ENCODE results near the gene RNU1-2.
"Not testable (repeated sequence)": the region's sequence is repeated elsewhere in the genome, so short reads cannot be mapped to it uniquely, and the experiment has no call there.

Gene RNU1-2

GRCh38 chr1:16888860-16889816, 6.6 kb upstream of the RNU1-2 start:
- DNase-seq (ENCODE audit: low read depth in 1 of 2, low spot score in 1 of 2): peak; percentile 33 to 54

DNA sequence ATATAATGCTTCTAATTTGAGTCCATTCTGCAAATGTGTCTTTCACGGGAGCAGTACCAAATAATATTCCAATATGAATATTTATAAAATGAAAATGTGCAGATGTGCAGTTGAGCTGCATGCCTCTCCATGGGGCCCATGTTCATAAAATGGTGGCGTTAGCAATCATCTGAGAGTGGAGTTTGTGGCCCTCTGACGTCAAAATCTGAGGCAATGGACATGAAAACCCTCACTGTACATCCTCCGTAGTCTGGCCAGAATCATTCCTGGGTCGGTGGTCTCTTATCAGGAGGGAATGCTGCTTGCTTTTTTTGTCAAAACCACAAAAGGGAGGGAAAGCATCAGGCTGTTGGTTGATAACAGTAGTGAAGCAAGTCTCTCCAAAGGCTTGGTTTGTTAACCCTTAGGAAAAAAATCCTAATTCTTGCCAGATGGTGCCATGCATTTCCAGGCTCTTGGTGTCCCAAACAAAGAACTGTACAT, 5.2 kb upstream of the RNU1-2 start:
- not testable (repeated sequence) for DNase-seq (ENCODE audit: low read depth in 1 of 2, low spot score in 1 of 2)

DNA sequence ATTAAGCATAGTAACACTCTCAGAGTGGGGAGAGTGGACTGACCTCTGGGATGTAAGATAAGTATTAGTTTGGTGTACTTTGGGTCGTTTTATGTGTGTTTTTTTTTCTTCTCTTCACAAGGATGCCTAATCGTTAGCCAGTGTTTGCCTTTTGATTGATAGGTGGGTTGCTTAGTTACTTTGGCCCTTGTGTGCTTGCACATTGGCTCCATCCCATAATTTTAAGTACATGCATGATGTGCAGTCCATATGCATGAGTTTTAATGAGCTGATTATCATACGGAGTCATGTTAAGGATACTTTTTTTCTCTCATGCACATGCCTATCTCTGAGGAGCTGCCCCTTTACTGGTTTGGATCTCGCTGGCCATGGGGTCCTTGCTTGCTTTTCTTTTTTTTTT, 4.7 kb upstream of the RNU1-2 start:
- not testable (repeated sequence) for DNase-seq (ENCODE audit: low read depth in 1 of 2, low spot score in 1 of 2)

- DNase-seq (ENCODE audit: low read depth in 1 of 2, low spot score in 1 of 2): not testable (repeated sequence)
Measured at GRCh38 chr1:16892978-16893525, 2.7 kb upstream of the RNU1-2 start.

DNA sequence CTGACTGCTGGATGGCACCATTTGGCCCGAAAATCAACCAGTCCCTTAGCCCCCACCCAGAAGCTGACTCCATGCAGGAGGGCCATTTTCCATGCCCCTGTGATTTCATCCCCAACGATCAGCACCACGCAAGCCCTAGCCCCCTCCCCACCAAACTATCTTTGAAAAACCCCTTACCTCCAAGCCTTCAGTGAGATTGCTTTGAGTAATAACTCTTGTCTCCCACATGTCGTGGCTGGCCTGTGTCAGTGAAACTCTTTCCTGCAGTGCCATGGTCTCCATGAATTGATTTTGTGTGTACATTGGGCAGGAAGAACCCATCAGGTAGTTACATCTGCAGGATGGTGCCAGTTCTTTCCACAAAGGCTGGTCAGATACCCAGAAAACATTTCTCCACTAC, 2.0 kb upstream of the RNU1-2 start:
- DNase-seq (ENCODE audit: low read depth in 1 of 2, low spot score in 1 of 2): not testable (repeated sequence)

DNA sequence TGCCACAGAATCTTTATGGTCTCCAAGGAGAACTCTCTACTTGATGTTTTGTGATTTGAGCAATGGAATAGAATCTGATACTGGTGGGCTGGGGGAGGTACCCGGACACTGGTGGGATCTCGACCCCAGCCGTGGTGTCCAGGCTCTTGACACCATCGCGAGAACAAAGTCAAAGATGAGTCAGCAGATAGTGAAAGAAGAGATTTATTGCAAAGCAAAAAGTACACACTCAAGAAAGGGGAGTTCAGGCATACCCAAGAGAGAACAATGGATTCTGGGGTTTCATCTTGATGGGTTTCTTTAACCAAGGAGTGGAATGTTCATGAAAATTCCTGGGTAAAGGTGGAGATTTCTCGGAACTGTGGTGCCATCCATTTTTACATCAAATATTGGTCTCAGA, 1.4 kb upstream of the RNU1-2 start:
- not testable (repeated sequence) for DNase-seq (ENCODE audit: low read depth in 1 of 2, low spot score in 1 of 2)

GRCh38 chr1:16895233-16895597, 565 bp upstream of the RNU1-2 start:
- DNase-seq (ENCODE audit: low read depth in 1 of 2, low spot score in 1 of 2): not testable (repeated sequence)

- DNase-seq (ENCODE audit: low read depth in 1 of 2, low spot score in 1 of 2): peak in 1 of 2 donors; percentile 65
Measured at GRCh38 chr1:16896316-16897055, 706 bp downstream of the RNU1-2 start.

- not testable (repeated sequence) for DNase-seq (ENCODE audit: low read depth in 1 of 2, low spot score in 1 of 2)
Measured at GRCh38 chr1:16897653-16898052, 1.9 kb downstream of the RNU1-2 start.

DNA sequence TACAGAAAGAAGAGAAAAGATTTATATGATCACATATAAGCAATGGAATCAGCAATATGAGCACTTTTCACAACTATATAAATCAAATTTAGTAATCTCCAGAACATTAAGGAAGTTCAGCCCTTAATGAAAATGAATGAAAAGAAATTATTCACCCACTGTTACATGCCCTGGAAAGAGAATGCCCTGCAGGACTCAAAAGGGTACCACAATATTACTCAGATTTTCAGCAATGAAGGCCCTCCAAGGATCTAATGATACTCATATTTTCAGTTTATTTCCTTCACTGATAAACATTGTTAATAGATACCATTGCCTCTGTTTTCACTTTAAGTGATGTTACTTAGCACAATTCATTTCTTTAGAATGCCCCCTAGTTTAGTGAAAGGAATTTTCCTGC, 2.5 kb downstream of the RNU1-2 start:
- not testable (repeated sequence) for DNase-seq (ENCODE audit: low read depth in 1 of 2, low spot score in 1 of 2)

- not testable (repeated sequence) for DNase-seq (ENCODE audit: low read depth in 1 of 2, low spot score in 1 of 2)
Measured at GRCh38 chr1:16899020-16899419, 3.2 kb downstream of the RNU1-2 start.

DNA sequence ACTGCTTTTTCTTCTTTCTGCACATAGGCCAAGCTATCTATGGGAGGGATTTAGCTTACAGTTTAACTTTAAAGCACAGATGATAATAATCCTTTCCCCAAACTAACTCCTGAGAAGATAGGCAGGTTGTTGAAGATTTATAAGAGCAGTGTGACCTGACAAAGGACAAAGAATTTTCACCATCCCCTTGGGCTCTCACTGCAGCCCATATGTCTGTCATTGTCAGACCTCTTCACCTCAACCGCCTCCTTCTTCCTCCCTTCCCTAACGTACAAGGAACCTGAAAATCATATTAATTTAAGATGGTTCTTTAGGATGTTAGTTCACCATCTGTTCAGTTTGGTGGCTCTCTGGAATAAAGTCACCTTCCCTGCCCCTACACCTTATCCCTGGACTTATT, 5.0 kb downstream of the RNU1-2 start:
- no peak for DNase-seq (ENCODE audit: low read depth in 1 of 2, low spot score in 1 of 2)

DNA sequence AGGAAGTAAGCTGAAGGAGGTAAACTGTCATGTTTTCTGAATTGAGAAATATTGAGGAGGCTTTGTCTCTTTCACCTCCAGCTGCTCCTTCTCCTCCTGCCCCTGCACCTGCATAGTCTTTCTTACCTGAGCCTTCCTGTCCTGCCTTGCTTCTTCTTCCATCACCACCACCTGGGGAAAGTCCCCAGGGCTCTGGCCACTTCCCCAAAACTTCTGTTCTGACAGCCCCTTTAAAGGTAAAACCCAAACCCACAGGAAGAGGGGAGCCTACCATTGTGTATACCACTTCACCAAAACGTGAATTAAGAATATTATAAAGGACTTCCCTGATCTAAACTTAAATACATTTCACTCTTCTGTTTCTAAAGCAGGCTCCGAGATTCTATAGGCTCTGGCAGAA, 5.6 kb downstream of the RNU1-2 start:
- not testable (repeated sequence) for DNase-seq (ENCODE audit: low read depth in 1 of 2, low spot score in 1 of 2)

DNA sequence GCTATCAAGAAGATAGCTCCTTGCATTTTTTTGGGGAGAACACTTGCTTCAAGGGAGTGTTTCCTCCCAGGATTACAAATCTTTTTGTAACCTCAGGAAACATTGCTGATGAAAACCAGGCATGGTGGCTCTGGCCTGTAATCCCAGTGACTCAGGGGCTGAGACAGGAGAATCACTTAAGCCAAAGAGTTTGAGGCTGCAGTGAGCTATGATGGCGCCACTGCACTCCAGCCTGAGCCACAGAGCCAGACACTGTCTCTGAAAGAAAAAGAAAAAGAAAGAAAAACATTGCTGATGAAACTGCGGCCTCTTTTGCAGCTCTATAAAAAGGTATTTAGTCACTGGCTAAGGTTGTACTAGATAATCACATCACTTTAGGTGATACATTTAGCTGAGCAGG, 7.3 kb downstream of the RNU1-2 start:
- DNase-seq (ENCODE audit: low read depth in 1 of 2, low spot score in 1 of 2): no peak

- DNase-seq (ENCODE audit: low read depth in 1 of 2, low spot score in 1 of 2): no peak
Measured at GRCh38 chr1:16903458-16903796, 7.6 kb downstream of the RNU1-2 start.

GRCh38 chr1:16904560-16905109, 8.9 kb downstream of the RNU1-2 start:
- DNase-seq (ENCODE audit: low read depth in 1 of 2, low spot score in 1 of 2): peak; percentile 97 to 100

GRCh38 chr1:16905110-16905867, 9.5 kb downstream of the RNU1-2 start:
- no peak for DNase-seq (ENCODE audit: low read depth in 1 of 2, low spot score in 1 of 2)

DNA sequence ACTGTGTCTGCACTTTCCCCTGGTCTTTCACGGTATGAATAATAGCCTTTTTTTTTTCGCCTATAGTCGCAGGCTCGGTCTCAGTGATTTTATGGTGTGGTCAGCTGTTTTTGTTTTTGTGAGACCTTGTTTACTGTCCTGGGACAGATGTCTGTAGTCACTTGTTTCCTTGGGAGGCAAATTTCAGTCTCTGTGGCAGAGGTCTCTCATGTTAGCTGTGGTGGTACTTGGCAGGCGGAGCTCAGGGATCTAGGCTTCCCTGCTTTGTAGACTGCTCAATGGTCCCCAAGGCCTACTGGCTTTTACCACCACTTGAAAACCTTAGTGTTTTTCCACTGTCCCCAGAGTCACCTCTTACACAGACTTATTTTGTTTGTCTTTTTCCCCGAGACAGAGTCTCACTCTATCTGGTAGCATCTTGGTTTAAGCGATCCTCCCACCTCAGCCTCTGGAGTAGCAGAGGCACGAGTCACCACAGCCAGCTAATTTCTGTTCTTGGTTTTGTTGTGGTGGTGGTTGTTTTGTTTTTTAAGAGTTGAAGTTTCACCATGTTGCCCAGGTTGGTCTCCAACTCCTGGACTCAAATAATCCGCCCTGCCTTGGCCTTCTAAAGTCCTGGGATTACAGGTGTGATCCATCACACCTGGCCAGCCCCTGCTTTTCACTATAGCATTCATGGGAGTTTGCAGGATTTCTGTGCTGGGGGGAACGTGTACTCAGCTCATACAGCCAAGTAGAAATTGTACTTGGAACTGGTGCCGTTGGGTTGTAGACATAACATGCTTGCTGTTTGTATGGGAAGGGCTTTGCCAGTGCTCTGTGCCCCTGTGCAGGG, 10.3 kb downstream of the RNU1-2 start:
- DNase-seq (ENCODE audit: low read depth in 1 of 2, low spot score in 1 of 2): no peak

- no peak for DNase-seq (ENCODE audit: low read depth in 1 of 2, low spot score in 1 of 2)
Measured at GRCh38 chr1:16906873-16907272, 11.1 kb downstream of the RNU1-2 start.
